Measurements from ENCODE around the gene FOXJ3.

Gene FOXJ3

DNA sequence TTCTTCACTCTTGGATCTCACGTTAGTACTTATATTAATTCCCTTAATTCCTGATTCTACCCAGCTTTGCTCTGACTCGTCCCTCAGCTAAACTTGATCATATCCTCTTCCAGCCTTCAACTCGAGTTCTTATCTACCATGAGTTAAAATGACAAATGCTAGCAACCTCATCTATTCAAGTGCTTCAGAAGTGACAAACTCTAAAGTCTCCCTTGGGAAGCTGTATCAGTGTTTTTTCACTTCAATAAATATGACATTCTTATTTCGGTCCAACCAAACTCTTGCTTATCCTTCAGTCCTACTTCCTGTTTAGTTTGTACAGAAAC lies 75.3 kb downstream of the FOXJ3 start:
- Histone ChIP-seq H3K36me3 (peaks cover 8% of the 10 kb centered on the region; the same call in 1 of the 2 replicates), H3K4me3 (ENCODE audit: low read depth, low read length) (no peak overlapping the region), H3K9me3 (ENCODE audit: severe bottlenecking) (no peaks in the 10 kb centered on the region), H3K27ac (no peak overlapping the region), H3K27me3 (ENCODE audit: insufficient read depth, low read depth, severe bottlenecking) (no peaks in the 10 kb centered on the region)
- DNase-seq, result no peak
- TF ChIP-seq, protein P1, sequence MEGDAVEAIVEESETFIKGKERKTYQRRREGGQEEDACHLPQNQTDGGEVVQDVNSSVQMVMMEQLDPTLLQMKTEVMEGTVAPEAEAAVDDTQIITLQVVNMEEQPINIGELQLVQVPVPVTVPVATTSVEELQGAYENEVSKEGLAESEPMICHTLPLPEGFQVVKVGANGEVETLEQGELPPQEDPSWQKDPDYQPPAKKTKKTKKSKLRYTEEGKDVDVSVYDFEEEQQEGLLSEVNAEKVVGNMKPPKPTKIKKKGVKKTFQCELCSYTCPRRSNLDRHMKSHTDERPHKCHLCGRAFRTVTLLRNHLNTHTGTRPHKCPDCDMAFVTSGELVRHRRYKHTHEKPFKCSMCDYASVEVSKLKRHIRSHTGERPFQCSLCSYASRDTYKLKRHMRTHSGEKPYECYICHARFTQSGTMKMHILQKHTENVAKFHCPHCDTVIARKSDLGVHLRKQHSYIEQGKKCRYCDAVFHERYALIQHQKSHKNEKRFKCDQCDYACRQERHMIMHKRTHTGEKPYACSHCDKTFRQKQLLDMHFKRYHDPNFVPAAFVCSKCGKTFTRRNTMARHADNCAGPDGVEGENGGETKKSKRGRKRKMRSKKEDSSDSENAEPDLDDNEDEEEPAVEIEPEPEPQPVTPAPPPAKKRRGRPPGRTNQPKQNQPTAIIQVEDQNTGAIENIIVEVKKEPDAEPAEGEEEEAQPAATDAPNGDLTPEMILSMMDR (IDR thresholded peaks at IDR 0.05; ENCODE audit: low read depth, low read length), result no peak

DNA sequence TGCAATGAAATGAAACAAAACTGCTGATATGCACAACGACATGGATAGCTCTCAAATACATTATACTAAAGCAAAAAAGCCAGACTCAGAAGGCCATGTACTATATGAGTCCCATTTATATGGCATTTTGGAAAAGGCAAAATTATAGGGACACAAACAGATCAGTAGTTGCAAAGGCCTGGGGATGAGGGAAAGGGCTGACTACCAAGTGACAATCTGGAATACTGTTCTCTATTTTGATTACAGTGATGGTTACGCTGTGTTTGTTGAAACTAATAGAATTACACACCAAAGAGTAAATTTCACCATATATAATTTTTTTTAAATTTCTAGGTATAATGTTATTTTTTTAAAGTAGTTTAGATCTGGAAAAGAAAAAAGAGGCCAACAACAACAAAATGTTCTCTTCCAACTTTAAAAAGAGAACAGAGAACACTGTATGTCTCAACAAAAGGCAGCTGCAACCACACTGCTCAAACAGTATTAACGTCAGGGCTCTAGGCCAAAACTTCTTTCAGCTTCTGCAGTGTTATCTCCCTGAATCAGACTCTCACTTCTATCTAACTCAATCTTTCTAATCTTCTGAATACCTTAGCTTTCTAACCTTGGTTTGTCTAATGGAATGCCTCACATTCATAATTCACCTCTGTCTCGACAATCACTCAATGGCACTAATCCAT lies 75.8 kb downstream of the FOXJ3 start:
- H3K9me3 ChIP-seq (ENCODE audit: severe bottlenecking), result no peaks in the 10 kb centered on the region
- no peak for DNase-seq
- TF ChIP-seq, protein P1 (IDR thresholded peaks at IDR 0.05; ENCODE audit: low read depth, low read length), result no peak
- H3K27me3 ChIP-seq (ENCODE audit: insufficient read depth, low read depth, severe bottlenecking), result no peaks in the 10 kb centered on the region
- no peak overlapping the region for H3K4me3 ChIP-seq (ENCODE audit: low read depth, low read length)
- H3K27ac ChIP-seq, result no peak overlapping the region
- peaks cover 6% of the 10 kb centered on the region; the same call in 1 of the 2 replicates for H3K36me3 ChIP-seq

DNA sequence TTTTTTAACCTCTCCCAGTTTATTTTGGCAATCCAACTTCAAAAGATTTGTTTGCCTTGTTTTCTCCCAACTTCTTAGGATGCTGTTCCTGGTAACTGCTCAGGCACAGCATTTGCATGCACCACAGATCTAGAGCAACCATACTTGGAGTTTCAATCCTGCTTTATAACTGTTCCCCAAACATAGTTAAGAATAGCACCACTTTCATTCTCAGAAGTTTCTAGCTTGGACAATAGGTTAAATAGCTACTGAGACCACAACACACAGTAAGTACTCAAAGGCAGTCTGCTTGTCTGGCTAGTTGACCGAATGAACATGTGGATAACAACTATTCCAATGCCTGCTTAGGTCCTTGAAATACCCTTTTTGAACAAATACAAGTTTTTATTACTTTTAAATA lies 76.8 kb downstream of the FOXJ3 start:
- no peak overlapping the region for H3K27ac ChIP-seq
- H3K36me3 ChIP-seq, result peaks cover 3% of the 10 kb centered on the region; the same call in 1 of the 2 replicates

DNA sequence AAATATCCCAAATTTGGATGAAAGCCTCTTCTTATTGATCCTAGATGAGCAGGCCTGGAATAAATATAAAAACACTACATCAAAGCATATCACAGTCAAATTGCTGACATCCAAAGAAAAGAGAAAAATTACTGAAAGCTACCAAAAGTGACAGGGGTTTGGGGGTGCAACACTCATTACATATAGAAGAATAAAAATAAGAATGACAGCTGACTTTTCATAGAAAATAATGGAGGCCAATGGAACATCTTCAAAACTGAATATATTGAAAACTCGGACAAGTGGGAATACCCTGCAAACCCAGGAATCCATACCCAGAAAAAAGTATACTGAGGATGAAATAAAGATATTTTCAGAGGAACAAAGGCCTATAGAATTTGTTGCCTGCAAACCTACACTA lies 84.0 kb downstream of the FOXJ3 start:
- H3K36me3 ChIP-seq, result no peaks in the 10 kb centered on the region; the same call in 1 of the 2 replicates
- H3K27ac ChIP-seq, result no peak overlapping the region
- no peak overlapping the region for H3K4me3 ChIP-seq (ENCODE audit: low read depth, low read length)
- no peaks in the 10 kb centered on the region for H3K9me3 ChIP-seq (ENCODE audit: severe bottlenecking)
- no peaks in the 10 kb centered on the region for H3K27me3 ChIP-seq (ENCODE audit: insufficient read depth, low read depth, severe bottlenecking)
- DNase-seq, result no peak
- TF ChIP-seq, protein P1 (IDR thresholded peaks at IDR 0.05; ENCODE audit: low read depth, low read length), result no peak

More for the DNA sequence above, 76.8 kb downstream of the FOXJ3 start:
- TF ChIP-seq, protein P1 (IDR thresholded peaks at IDR 0.05; ENCODE audit: low read depth, low read length), result no peak
- H3K4me3 ChIP-seq (ENCODE audit: low read depth, low read length), result no peak overlapping the region
- H3K9me3 ChIP-seq (ENCODE audit: severe bottlenecking), result no peaks in the 10 kb centered on the region
- H3K27me3 ChIP-seq (ENCODE audit: insufficient read depth, low read depth, severe bottlenecking), result no peaks in the 10 kb centered on the region
- no peak for DNase-seq

DNA sequence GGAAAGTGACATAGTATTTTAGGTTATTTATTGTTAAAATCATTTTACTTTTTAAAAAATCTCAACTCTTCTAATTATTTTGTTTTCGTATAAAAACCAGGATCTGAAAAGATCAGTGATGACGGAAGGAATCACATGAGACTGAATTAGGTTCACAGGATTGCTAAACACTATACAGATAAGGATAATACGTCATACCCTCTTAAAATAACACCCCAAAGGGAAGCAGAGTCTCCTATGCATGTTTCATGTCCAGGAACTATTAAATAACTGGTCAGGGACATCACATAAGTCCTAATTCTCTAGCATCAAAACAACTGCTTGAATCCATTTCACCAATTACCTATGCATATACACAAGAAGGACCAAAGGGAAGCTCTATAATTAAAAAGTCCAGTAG lies 84.9 kb downstream of the FOXJ3 start:
- Histone ChIP-seq H3K36me3 (no peaks in the 10 kb centered on the region; the same call in 1 of the 2 replicates), H3K27me3 (ENCODE audit: insufficient read depth, low read depth, severe bottlenecking) (no peaks in the 10 kb centered on the region), H3K9me3 (ENCODE audit: severe bottlenecking) (no peaks in the 10 kb centered on the region), H3K27ac (no peak overlapping the region), H3K4me3 (ENCODE audit: low read depth, low read length) (no peak overlapping the region)
- TF ChIP-seq, protein P1 (IDR thresholded peaks at IDR 0.05; ENCODE audit: low read depth, low read length), result no peak
- DNase-seq, result no peak

All from WERI-Rb-1 (cell line).